AML-193 (cell line): Measurements from ENCODE around the gene SLC44A1.
"Not testable (repeated sequence)": the region's sequence is repeated elsewhere in the genome, so short reads cannot be mapped to it uniquely, and the experiment has no call there.

Experiments used
- DNase-seq, 2 experiments: peaks; one replicate each; lab custom pipeline; 2025; lab: John Stamatoyannopoulos, UW

Gene SLC44A1

GRCh38 chr9:105242557-105242956 lies 1.9 kb upstream of the SLC44A1 start:
- DNase-seq, result no peak

DNA sequence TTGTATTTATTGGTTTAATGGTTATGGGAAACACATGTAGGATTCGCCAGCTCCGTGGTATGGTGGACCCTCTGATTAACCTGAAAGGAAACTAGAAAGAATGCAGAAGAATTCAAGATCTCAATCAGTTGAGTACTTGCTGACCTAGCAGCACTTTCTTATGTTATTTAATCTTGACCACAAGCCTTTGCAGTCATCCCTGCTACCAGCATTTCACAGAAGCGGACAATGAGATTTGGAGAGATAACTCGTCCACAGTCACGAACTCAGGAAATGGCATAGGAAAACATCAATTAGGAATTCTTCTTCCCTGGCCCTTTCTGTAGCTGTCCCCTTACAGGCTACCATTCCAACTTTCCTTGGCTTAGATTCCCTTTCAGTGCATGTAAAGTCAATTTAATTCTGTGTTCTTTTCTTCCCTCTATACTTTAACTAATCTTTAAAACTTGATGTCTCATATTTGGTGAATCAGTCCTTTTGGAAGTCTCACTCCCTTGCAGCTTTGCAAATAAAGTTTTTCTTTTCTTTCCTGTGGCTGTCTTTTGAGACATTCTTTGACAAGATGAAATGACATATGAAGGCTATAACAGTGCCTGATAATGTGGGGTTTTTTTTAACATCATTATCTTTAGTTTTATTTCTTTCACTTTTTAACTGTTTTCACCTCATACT lies 1.3 kb upstream of the SLC44A1 start:
- no peak for DNase-seq

GRCh38 chr9:105244734-105245028 lies 230 bp downstream of the SLC44A1 start:
- DNase-seq, result no peak

GRCh38 chr9:105245029-105245890 lies 809 bp downstream of the SLC44A1 start:
- peak in 1 of 2 experiments; percentile 19 for DNase-seq

GRCh38 chr9:105245891-105246161 lies 1.4 kb downstream of the SLC44A1 start:
- no peak for DNase-seq

- DNase-seq, result no peak
Observed at GRCh38 chr9:105246656-105247173, 2.3 kb downstream of the SLC44A1 start.

GRCh38 chr9:105248691-105249090 lies 4.2 kb downstream of the SLC44A1 start:
- DNase-seq, result peak in 1 of 2 experiments; percentile 15

DNA sequence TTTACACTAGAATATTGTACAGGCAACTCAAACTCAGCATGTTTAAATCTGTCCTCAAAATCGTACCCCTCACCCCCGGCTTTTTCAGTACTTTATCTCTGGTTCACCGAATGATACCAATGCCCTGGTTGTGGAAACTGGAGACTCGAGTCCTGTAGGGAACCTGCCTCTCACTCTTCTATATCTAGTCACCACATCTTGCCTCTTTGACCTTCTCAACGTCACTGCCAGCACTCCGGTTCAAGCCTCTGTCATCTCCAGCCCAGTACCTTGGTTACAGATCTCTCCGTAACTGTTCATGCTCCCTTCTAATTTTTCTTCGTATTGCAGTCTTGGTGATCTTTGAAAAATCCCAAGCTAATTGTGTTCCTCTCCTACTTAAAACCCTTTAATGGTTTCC lies 6.7 kb downstream of the SLC44A1 start:
- no peak for DNase-seq

- DNase-seq, result no peak
Observed at GRCh38 chr9:105251733-105252404, 7.4 kb downstream of the SLC44A1 start.

GRCh38 chr9:105252405-105252756 lies 7.9 kb downstream of the SLC44A1 start:
- DNase-seq, result no peak

DNA sequence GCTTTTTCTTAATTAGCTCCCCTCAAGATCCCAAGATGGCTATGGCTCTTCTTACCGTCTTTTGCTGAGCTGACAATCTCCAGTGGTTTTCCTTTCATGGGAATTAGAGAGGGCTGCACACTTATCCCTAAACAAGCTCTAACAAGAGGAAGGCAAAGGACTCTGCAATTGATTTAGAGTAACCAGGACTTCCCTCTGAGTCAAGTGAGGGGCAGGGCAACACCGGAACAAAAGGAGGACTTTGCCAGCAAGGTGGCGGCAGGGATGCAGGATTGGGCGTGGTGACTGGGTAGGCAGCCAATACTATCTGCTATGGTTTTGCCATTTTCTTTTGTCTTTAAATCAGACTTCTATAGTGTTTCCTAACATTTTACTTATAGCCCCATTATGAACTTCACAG lies 9.8 kb downstream of the SLC44A1 start:
- DNase-seq, result no peak

- peak; percentile 53 to 70 for DNase-seq
Observed at GRCh38 chr9:105255421-105255820, 11.0 kb downstream of the SLC44A1 start.

- not testable (repeated sequence) for DNase-seq
Observed at GRCh38 chr9:105256569-105256968, 12.1 kb downstream of the SLC44A1 start.

- DNase-seq, result no peak
Observed at GRCh38 chr9:105257809-105258208, 13.4 kb downstream of the SLC44A1 start.

DNA sequence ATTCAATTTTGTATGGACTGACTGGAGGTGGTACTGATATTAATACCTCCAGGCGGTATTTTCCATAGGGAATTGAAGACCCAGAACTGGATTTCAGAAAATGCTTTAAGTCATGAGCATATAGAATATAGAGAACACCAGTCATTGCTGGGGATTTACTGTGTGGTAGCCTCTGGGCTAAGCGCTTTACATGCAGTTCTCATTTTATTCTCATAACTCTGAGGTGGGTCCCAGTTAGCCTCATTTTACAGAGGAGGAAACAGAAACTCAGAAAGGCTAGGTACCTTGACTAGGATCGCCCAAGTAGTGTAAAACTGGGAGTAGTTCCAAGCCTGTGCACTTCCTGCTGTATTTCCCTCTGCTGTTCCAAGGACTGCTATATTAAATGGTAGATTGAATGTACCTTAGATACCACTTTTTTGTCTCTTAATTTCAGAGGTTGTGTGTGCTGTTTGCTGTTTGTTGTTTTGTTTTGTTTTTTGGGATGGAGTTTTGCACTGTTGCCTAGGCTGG lies 13.8 kb downstream of the SLC44A1 start:
- DNase-seq, result no peak

- no peak for DNase-seq
Observed at GRCh38 chr9:105259274-105259673, 14.8 kb downstream of the SLC44A1 start.

DNA sequence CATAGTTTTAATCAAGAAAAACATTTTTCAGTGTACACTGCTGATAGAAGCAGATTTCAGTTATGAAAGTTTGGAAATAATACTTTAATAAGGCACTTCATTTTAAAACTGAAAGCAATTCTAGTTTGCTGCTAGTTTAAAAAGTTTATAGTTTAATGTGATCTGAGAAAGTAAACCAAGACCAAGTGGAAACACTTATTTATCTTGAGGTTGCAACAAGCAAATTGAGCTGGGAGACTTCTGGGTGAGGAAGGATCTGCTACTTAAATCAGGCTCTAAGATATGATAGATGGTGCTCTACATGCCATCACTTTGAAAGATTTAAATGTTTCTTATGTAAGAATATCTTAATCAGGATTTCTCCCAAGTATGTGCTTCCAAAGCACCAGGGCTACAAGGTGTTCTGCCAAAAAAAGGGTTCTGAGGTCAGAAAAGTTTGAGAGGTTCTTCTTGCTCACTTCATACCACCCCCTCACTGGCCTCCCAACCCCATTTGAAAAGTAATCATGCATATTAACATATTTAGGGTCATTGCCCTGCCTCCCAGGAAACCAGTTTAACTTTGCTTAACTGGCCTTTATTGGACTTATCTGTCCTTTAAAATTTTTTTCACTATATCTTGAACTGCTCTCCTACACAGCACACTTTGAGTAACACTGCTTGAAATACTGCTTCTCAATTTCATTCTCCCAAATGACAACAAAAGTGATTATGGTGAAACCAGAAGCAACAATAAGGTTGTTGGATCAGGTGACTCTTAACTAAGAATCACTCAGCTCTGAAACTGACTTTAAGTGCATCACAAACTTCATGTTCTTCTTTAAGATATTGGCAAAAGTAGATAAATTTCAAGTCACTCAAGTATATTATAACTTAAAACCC lies 15.5 kb downstream of the SLC44A1 start:
- no peak for DNase-seq

DNA sequence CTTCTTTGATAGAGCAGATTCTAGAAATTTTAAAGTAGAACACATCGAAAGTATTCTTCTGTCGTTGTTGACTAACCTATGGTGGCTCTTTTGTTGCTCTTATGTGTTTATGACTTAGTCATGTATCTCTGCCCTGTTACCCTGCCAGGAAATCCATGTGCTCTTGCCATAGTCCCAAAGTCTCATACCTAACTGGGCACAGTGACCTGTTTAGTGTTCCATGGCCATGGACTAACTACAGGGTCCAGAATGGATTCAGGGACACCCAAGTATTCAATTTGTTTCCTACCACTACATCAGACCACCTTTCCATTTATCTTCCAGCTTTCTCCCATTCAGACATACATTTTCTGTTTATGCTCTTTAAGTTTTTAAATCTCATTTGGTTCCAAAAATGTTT lies 18.0 kb downstream of the SLC44A1 start:
- DNase-seq, result no peak

DNA sequence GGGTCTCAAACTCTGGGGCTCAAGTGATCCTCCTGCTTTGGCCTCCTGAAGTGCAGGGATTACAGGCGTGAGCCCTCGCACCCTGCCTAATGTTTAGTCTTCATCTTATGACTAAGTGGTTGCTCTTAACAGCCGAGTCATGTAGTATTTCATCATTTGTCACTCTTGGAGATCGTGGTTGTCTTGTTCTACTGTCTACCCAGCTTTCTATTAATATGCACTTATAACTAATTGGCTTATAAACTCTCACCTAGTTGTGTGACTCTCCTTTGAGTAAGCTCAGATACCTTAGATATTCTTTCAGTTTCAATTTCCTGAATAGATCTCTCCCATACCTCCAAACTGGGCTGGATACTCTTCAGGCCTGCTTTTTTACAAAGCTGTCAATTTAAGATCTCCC lies 19.9 kb downstream of the SLC44A1 start:
- DNase-seq, result peak; percentile 45 to 61

DNA sequence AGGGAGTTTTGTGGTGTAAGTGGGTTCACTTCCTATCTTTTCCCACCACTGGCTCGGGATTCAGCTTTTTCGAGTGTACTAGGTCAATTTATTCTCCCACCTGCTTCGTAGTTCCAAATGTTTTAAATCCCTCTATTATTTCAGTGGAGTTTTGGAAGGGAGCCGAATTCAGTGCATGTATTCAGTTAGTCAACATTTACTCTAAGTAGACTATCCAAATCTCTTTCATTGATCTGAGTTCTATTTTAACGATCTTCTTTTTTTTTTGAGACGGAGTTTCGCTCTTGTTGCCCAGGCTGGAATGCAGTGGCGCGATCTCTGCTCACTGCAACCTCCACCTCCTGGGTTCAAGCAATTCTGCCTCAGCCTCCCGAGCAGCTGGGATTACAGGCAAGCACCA lies 23.8 kb downstream of the SLC44A1 start:
- DNase-seq, result not testable (repeated sequence)

DNA sequence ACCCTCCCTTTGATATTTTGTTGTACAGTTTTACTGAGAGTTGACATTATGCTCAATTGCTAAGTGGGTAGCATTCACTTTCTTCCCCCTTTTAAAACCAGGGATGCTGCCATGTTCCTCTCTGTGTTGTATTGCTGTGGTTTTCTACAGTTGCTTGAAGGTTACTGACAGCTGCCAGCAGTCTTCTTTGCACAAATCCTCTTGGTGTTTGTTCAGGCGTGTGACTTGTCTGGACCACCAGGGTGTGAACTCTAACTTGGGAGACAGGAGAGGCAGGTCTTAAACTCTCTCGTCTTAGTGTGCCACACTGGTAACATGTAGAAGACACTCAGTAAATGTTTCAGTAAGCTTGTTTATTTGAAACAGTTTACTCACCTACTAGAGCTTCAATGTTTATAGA lies 25.1 kb downstream of the SLC44A1 start:
- DNase-seq, result no peak

- no peak for DNase-seq
Observed at GRCh38 chr9:105270711-105271110, 26.3 kb downstream of the SLC44A1 start.
